ENCODE measurements around the gene UBQLN4. TPM values are rescaled to one million over a fixed set of nuclear protein-coding genes. Genes with fewer than 3 reads are reported as not detected.
"Not testable (repeated sequence)": the region's sequence is repeated elsewhere in the genome, so short reads cannot be mapped to it uniquely, and the experiment has no call there.

The UBQLN4 gene
- polyA plus RNA-seq, 3 donors: 2.3 to 15.9 (median 2.9) TPM

DNA sequence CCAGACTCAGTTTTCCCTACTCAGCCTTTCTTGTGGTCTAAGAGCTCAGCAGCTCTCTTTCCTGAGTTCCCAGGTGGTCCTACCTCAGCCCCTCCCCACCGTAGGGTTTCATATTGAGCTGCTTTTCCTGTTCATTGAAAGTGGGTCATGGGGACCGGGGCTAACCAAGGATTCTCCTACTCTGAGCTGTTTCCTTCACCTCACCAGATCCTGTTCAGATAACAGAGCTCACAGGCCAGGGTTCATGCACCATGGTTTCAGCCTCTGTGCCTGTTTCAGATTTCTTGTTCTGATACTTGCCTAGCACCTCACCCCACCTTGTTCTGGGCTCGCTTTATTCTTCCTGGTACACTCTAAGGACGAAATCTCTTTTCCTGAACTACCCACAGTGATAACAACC, 8.5 kb downstream of the UBQLN4 start:
- no peak overlapping the region for H3K4me3 Mint-ChIP-seq
- peaks cover 47% of the 10 kb centered on the region in 2 donors for H3K36me3 Mint-ChIP-seq

GRCh38 chr1:156042828-156043227, 10.8 kb downstream of the UBQLN4 start:
- Histone ChIP-seq H3K9ac (ENCODE audit: insufficient read depth, low read length, poor library complexity, severe bottlenecking) (no peak overlapping the region), H4K20me1 (ENCODE audit: insufficient read depth, low read length) (no peaks in the 10 kb centered on the region), H3K27me3 (ENCODE audit: control insufficient read depth in 2 of 2, insufficient read depth in 2 of 2, low read length in 2 of 2) (no peaks in the 10 kb centered on the region), H3K4me2 (replicated peaks; ENCODE audit: extremely low read depth, low read length, poor library complexity, severe bottlenecking) (no peak overlapping the region), H3K4me3 (replicated peaks in 1 of 3; ENCODE audit: low read depth in 2 of 3, low read length in 3 of 3) (no peak overlapping the region), H3K4me1 (ENCODE audit: control insufficient read depth in 1 of 2, insufficient read depth in 2 of 2, low read length in 2 of 2) (no peaks in the 10 kb centered on the region), H3K27ac (ENCODE audit: low read depth in 1 of 2, low read length in 2 of 2) (no peak overlapping the region), H2AFZ (ENCODE audit: insufficient read depth, low read depth, low read length, poor library complexity, severe bottlenecking) (no peak overlapping the region), H3K36me3 (replicated peaks in 1 of 2; ENCODE audit: control insufficient read depth in 1 of 2, insufficient read depth in 2 of 2, low read length in 2 of 2) (peaks cover 20 to 37% of the 10 kb centered on the region in 2 donors), H3K79me2 (ENCODE audit: insufficient read depth, low read length) (no peaks in the 10 kb centered on the region), H3K9me3 (replicated peaks in 1 of 2; ENCODE audit: control insufficient read depth in 1 of 2, insufficient read depth in 1 of 2, low read length in 2 of 2) (no peaks in the 10 kb centered on the region)
- Mint-ChIP-seq H3K27ac (no peak overlapping the region), H3K4me3 (no peak overlapping the region), H3K27me3 (ENCODE audit: low read depth in 3 of 3) (no peaks in the 10 kb centered on the region), H3K9me3 (no peaks in the 10 kb centered on the region), H3K36me3 (peaks cover 35 to 45% of the 10 kb centered on the region in 2 donors), H3K4me1 (no peaks in the 10 kb centered on the region)
- DNase-seq: no peak
- intact Hi-C loops (cut with micrococcal nuclease): no loop called here
- no peak for TF ChIP-seq CTCF (IDR thresholded peaks at IDR 0.05)
- WGBS (ENCODE audit: insufficient coverage): 100% methylated on average over 1 of the region's 3 CpGs

More for the DNA sequence above, 8.5 kb downstream of the UBQLN4 start:
- peaks cover 0 to 2% (median 0%) of the 10 kb centered on the region in 3 donors for H3K27me3 Mint-ChIP-seq (ENCODE audit: low read depth in 3 of 3)
- peaks cover 4% of the 10 kb centered on the region for H3K4me1 Mint-ChIP-seq
- Histone ChIP-seq H3K79me2 (ENCODE audit: insufficient read depth, low read length) (no peaks in the 10 kb centered on the region), H3K9me3 (replicated peaks in 1 of 2; ENCODE audit: control insufficient read depth in 1 of 2, insufficient read depth in 1 of 2, low read length in 2 of 2) (no peaks in the 10 kb centered on the region), H3K27me3 (ENCODE audit: control insufficient read depth in 2 of 2, insufficient read depth in 2 of 2, low read length in 2 of 2) (no peaks in the 10 kb centered on the region), H3K36me3 (replicated peaks in 1 of 2; ENCODE audit: control insufficient read depth in 1 of 2, insufficient read depth in 2 of 2, low read length in 2 of 2) (peaks cover 28 to 53% of the 10 kb centered on the region in 2 donors), H3K4me3 (replicated peaks in 1 of 3; ENCODE audit: low read depth in 2 of 3, low read length in 3 of 3) (no peak overlapping the region), H3K4me2 (replicated peaks; ENCODE audit: extremely low read depth, low read length, poor library complexity, severe bottlenecking) (no peak overlapping the region), H4K20me1 (ENCODE audit: insufficient read depth, low read length) (no peaks in the 10 kb centered on the region), H3K27ac (ENCODE audit: low read depth in 1 of 2, low read length in 2 of 2) (no peak overlapping the region), H3K9ac (ENCODE audit: insufficient read depth, low read length, poor library complexity, severe bottlenecking) (no peak overlapping the region), H2AFZ (ENCODE audit: insufficient read depth, low read depth, low read length, poor library complexity, severe bottlenecking) (no peak overlapping the region), H3K4me1 (ENCODE audit: control insufficient read depth in 1 of 2, insufficient read depth in 2 of 2, low read length in 2 of 2) (no peaks in the 10 kb centered on the region)
- DNase-seq: no peak
- intact Hi-C loops (cut with micrococcal nuclease): no loop called here
- no peak for TF ChIP-seq CTCF (IDR thresholded peaks at IDR 0.05)
- no peaks in the 10 kb centered on the region for H3K9me3 Mint-ChIP-seq
- H3K27ac Mint-ChIP-seq: no peak overlapping the region
- WGBS (ENCODE audit: insufficient coverage): 93% methylated on average over 4 of the region's 4 CpGs

DNA sequence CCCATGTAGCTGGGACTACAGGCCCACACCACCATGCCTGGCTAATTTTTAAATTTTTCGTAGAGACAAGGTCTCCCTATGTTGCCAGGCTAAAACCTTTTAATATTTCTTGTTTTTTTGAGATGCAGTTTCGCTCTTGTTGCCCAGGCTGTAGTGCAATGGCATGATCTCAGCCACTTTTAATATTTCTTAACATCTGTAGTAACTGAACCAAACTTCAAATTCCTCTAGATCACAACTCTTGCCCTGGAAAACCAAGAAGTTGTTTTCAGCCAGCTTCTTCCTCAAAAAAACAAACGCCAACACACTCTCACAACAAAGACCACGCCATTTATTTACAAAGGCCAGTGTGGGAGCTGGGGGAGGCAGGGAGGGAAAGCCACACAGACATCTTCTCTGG, 18.6 kb downstream of the UBQLN4 start:
- DNase-seq; H2AFZ ChIP-seq (ENCODE audit: insufficient read depth, low read depth, low read length, poor library complexity, severe bottlenecking); H3K4me1 Mint-ChIP-seq; H3K27ac Mint-ChIP-seq; H3K27me3 Mint-ChIP-seq (ENCODE audit: low read depth in 3 of 3); H3K27me3 ChIP-seq (ENCODE audit: control insufficient read depth in 2 of 2, insufficient read depth in 2 of 2, low read length in 2 of 2); H3K4me1 ChIP-seq (ENCODE audit: control insufficient read depth in 1 of 2, insufficient read depth in 2 of 2, low read length in 2 of 2); H3K4me3 Mint-ChIP-seq; H3K9me3 ChIP-seq (replicated peaks in 1 of 2; ENCODE audit: control insufficient read depth in 1 of 2, insufficient read depth in 1 of 2, low read length in 2 of 2); H3K9ac ChIP-seq (ENCODE audit: insufficient read depth, low read length, poor library complexity, severe bottlenecking); H3K79me2 ChIP-seq (ENCODE audit: insufficient read depth, low read length); H3K36me3 ChIP-seq (replicated peaks in 1 of 2; ENCODE audit: control insufficient read depth in 1 of 2, insufficient read depth in 2 of 2, low read length in 2 of 2); intact Hi-C loops (cut with micrococcal nuclease); H3K27ac ChIP-seq (ENCODE audit: low read depth in 1 of 2, low read length in 2 of 2); H3K4me2 ChIP-seq (replicated peaks; ENCODE audit: extremely low read depth, low read length, poor library complexity, severe bottlenecking); H3K4me3 ChIP-seq (replicated peaks in 1 of 3; ENCODE audit: low read depth in 2 of 3, low read length in 3 of 3); H3K9me3 Mint-ChIP-seq; H4K20me1 ChIP-seq (ENCODE audit: insufficient read depth, low read length): not testable (repeated sequence)
- 100% methylated on average over 1 of the region's 4 CpGs for WGBS (ENCODE audit: insufficient coverage)
- peaks cover 13 to 29% of the 10 kb centered on the region in 2 donors for H3K36me3 Mint-ChIP-seq
